HepG2 (cell line): Measurements from ENCODE around the gene NUDT8. TPM values are rescaled to one million over a fixed set of nuclear protein-coding genes. Genes with fewer than 3 reads are reported as not detected.

Experiments used
- CTCF ChIP-seq: sonication (generic); formaldehyde crosslinking; IDR thresholded peaks from 2 replicates; pipeline ENCODE4 v1.5.0; 2020; ENCODE audit warnings: mild to moderate bottlenecking, missing genetic modification reagents, moderate library complexity
- HNF4G ChIP-seq, 2 experiments: sonication (generic) in 1 of 2; formaldehyde crosslinking in 1 of 2; IDR thresholded peaks; 2 replicates each; pipeline versions ENCODE4 v1.4.0 to v1.6.1; 2011 to 2020; ENCODE audit warnings: borderline replicate concordance in 2 of 2, low read depth in 2 of 2, mild to moderate bottlenecking in 2 of 2, low read length in 1 of 2, missing genetic modification reagents in 1 of 2, moderate library complexity in 1 of 2
- PATZ1 ChIP-seq: sonication (generic); formaldehyde crosslinking; IDR thresholded peaks from 2 replicates; pipeline ENCODE4 v1.4.0; 2020; ENCODE audit warnings: missing genetic modification reagents
- SP5 ChIP-seq: IDR thresholded peaks from 2 replicates; pipeline ENCODE4 v1.6.1; 2016; ENCODE audit warnings: low read depth, borderline replicate concordance
- ZNF687 ChIP-seq: sonication (generic); formaldehyde crosslinking; IDR thresholded peaks from 2 replicates; pipeline ENCODE4 v1.5.1; 2020; ENCODE audit warnings: mild to moderate bottlenecking, missing genetic modification reagents, moderate library complexity
- polyA plus RNA-seq, 8 experiments: library from polyadenylated mRNA; depleted of rRNA in 3 of 8; stranded (reverse) in 7 of 8; unstranded in 1 of 8; fragments of >200 nt; fragmentation: Illumina TruSeq in 4 of 8; extraction: Trizol in 4 of 8; gene quantifications; 2 replicates each; pipeline versions ENCODE4 v1.2.1 to v1.2.3, GENCODE V29; 2011 to 2016; ENCODE audit warnings: low read depth in 4 of 8, missing spikeins in 1 of 8, mixed read lengths in 1 of 8; ENCODE audit not compliant: insufficient read depth in 1 of 8
- total RNA-seq, 5 experiments: library from RNA; depleted of rRNA; stranded (reverse); fragments of >200 nt; fragmentation: Illumina TruSeq; extraction: Trizol; gene quantifications; 2 replicates each; pipeline ENCODE4 v1.2.3, GENCODE V29; 2016; ENCODE audit warnings: low read depth in 1 of 5

The NUDT8 gene
- total and polyA plus RNA-seq, 2 of the 13 experiments (the other 11 are each of a cell fraction or from before 2014, with no cell fraction given): 6.7 to 25.8 TPM

- TF ChIP-seq CTCF (peak; percentile 59), PATZ1 (CRISPR knock-in tag) (peak; percentile 19; the same call in 1 of the 2 replicates), HNF4G (IDR thresholded peaks at IDR 0.05; ENCODE audit: borderline replicate concordance, low read depth, low read length) (peak; percentile 50; the same call in 1 of the 2 replicates), HNF4G (CRISPR knock-in tag; IDR thresholded peaks at IDR 0.05; ENCODE audit: borderline replicate concordance, low read depth) (no peak), ZNF687 (CRISPR knock-in tag) (peak; percentile 36), SP5 (CRISPR knock-in tag) (peak; percentile 85)
Measured at GRCh38 chr11:67641338-67642172, 11.8 kb upstream of the NUDT8 start (continued).
